ENCODE data around the gene PDIA5.

PDIA5 gene

DNA sequence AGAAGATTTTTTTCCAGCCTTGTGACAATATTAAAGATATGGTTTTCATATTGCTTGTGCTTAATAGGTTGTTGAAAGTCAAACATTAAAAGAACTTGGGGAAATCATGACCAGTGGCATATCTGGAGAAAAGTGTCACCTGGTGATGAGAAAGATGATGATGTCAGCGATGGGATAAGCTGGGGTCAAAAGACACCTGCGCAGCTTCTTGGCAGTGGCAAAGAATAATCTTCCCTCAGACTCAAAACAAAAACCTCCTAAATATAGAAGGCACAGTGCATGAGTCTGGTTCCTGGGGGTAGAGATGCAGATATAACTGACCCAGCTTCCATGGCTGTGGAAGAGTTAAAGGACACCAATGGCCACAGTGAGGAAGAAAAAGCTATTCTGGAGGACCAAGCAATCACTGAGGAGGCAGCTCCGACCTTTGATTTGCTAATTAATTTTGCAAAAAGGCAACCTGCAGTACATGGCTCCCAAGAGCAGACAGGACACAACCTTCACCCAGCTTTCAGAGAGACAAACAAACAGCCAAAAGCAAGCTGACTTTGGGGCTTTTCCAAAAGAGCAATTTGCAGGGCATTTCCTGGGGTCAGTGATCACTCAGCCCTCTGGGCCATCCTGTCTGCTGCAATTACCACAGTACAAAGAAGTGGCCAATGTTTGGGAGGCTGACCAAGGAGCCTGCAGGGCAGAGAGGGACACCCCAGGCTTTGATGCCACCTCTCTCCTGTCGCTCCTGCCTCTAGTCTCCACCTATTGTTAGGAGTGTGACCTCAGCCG lies 21.7 kb upstream of the PDIA5 start:
- DNase-seq, result no peak

DNA sequence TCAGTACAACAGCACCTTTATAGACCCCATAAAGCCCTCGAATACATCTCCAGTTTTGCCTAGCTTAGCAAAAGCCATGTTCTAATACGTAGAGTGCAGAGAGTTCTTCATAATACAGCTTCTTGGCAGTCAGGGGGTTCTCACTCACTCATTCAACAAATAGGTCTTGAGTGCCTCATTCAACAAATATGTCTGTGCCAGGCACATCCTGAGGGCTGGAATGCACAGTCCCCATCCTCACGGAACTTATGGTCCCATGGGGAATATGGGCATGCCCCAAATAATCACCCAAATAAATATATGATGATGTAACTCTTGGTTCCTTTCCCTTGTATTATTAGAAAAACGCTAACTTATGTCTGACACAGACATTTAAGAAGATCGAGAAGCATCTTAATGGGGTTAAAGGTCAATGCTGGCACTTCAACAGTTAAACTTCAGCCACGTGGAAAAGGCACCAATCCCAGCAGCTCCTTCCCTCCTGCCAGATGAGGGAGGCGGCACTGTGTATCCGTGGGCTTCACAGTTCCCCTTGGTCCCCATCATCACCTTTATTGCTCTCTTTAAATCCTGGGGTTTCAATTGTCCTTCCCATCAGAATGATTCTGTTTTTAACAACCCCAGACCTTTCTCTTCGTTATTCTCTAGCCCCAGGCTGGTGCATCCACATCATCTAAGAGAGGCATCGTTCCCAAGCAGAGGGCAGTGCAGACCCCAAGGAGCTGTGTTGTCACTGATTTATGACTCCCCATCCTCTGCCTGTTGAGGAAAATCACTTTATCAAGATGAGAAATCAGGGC lies 20.4 kb upstream of the PDIA5 start:
- no peak for DNase-seq

DNA sequence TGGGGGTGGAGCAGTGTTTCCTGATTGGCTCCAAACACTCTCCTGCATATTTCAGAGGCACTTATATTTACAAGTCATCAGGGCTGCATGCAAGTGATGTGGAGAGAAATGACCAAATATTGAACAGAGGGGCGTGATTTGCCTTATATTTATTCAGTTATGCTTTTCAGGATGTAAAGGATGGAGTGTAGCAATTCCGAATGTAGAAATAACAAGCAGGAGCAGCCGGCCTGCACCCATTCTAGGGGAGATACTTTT lies 19.8 kb upstream of the PDIA5 start:
- no peak for DNase-seq

DNA sequence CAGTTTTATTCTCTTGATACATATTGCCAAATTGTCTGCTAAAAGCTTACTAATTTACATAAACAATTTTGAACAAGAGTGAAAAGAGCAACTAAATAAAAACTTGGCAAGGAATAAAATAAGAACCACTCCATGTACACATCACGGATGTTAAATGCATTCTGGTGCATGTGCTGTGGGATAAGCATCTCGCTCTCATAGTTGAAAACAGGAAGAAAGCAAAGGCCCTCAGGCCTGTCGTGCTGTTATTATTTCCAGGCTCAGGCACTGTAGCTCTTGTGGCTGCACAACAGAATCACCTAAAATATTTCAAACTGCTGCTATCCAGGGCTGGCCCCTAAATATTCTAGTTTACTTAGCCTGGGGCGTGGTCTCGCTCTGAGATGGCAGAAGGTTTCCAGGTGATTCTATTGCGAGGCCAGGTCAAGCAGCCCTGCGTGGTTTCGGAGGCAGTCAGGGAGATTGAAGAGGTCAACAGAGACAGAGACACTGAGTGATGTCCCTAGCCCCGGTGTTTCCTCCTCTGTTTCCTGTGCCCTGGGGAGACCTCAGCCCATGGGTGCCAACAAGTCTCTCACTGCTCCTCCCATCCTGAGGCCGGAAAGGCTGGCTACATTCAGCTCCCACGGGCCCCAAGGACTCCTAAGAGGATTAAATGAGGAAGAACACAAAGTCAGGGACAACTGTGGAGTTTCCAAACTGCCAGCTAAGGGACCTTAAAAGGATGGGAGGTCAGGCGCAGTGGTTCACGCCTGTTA lies 18.2 kb upstream of the PDIA5 start:
- DNase-seq, result peak; percentile 76

DNA sequence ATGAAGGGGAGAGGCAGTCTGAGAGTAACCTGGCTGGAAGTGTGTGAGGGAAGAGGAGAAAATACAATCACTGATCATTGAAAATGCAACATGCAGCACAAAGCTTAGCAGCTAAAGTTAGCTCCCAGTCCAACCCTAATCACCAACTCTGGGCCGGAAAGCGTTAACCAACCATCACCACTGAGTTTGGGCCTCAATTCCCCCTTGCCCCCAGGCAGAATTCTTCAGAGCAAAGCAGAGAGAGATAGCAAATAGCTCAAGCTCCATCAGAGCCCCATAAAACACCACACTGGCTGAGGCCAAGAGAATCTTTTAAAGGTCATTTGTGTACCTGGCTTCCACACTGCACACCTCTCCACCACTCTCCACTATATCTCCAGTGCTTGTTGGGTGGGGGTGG lies 16.2 kb upstream of the PDIA5 start:
- peak; percentile 92 for DNase-seq

DNA sequence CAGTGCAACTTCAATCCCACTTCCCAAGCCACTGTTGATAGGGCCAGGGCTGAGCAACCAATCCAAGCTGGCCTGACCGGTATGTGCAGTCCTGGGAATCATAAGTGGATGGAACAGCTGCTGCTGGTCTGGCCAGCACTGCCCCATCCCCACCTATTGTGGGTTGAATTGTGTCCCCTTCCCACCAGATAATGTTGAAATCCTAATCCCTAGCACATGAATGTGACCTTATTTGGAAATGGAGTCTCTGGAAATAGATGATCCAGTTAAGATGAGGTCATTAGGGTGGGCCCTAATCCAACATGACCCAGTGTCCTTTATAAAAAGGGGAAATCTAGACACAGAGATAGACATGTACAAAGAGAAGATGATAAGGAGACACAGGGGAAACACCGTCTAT lies 13.7 kb upstream of the PDIA5 start:
- no peak for DNase-seq

DNA sequence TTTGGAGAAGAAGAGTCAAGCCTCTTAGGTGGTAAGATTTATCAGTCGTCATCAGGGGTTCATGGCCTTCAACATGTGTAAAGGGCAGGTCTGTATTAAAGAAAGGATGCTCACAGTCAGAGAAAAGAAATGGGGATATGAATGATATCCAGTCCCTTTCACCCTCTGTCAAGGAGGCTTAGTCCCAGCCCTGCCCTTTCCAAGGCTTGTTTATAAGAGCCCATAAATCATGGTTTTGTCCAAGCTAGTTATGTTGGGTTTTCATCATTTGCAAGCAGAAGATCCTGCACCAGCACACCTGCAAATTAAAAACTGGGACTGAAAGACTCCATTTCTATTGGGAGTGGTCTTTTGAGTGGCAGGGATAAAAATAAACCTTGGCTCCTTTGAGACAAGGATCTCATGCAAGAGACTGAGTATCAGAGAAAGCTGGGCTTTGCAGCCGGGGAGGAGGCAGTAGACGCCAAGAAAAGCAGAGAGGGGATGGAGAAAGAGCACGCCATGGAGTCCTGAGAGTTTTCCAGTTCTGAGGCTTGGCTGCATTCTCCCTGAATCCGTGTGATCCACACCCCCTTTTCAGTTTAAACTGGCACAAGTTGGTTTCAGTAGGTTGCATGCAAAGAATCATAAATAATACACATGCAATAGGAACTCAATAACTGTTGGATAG lies 12.6 kb upstream of the PDIA5 start:
- no peak for DNase-seq

DNA sequence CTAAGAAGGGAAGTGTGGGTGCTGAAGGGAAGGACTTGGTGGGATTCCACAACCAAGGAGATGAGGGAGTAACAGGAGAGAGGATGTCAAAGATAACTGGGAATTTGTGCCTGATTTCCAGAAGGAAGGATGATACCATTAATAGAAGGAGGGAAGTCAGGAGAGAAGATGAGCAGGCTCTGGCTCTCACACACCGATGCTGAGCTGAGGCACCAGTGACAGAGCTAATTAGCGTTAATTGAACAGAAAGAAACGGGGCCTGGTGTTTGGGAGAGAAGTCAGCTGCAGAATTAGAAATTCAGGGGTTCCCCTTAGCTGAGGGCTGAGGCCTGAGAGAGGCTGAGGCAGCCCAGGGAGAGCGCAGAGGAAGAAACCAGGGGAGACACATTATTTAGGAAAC lies 11.9 kb upstream of the PDIA5 start:
- DNase-seq, result peak; percentile 18

DNA sequence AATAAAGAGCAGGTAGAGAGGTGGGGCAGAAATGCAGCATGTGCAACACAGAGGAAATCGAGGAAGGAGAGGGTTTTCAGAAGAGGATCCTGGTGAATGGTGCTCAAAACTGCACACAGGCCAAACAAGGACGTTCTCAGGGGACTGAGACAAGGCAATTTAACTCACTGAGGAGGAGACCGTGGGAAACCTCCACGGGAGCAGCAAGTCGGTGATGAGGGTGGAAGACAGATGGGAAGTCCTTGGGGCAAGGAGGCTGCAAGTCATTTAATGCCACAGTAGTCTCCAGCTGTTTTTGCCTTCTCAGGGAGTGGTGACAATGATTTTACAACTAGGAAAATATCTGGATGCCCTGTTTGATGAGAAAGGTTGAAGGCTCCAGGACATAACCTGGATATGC lies 11.5 kb upstream of the PDIA5 start:
- peak; percentile 46 for DNase-seq

DNA sequence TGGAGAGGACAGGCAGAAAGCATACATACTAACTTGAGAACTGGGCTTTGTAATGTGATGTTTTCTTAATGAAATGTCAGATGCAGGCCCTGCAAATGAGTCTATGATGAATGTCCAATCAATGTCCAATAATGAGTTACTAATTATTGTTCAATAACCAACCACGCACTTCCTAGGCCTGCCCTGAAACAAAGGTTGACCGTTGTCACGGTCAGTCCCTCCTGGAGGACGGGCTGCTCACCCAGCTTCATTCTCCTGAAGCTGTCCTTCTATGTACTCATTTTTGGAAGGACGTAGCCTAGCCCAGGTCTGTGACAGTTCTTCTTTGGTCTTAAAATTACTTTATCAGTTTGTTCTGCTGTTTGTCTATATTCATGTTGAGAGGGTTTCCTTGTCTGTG lies 8.3 kb upstream of the PDIA5 start:
- DNase-seq, result no peak

DNA sequence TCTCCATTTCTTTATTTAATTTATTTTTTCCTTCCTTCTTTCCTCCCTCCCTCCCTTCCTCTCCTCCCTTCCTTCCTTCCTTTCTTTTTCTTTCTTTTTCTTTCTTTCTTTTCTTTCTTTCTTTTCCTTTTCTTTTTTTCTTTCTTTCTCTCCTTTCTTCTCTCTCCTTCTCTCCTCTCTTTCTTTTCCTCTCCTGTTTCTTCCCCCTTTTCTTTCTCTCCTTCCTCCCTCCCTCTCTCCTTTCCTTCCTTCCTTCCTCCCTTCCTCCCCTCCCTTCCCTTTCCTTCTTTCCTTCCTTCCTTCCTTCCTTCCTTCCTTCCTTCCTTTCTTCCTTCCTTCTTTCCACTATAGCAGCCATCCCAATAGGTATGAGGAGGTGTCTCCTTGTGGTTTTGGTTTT lies 6.8 kb upstream of the PDIA5 start:
- no peak for DNase-seq

DNA sequence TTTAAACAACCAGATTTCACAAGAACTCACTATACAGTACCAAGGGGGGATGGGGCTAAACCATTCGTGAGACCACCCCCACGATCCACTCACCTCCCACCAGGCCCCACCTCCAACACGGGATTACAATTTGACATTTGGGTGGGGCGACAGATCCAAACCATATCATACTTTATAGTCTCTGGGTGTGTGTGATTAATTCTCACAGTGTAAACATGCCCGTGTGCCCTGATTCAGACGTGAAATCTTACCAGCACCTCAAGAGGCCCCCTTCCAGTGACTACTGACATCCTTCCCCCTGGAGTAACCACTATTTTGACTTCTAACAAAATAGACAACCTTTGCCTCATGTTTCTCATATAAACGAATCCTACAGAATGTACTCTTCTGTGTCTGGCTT lies 5.0 kb upstream of the PDIA5 start:
- DNase-seq, result peak; percentile 22

DNA sequence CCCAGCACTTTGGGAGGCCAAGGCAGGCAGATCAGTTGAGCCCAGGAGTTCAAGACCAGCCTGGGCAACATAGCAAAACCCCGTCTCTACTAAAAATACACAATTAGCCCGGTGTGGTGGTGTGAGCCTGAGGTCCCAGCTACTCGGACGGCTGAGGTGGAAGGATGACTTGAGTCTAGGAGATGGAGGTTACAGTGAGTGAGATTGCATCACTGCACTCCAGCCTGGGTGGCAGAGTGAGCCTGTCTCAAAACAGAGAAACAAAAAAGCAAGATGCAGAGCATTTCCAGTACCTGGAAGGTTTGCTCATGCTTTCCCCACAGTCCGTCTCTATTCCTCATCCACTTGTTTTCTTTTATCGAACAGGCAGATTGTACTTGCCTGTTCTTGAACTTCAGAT lies 3.8 kb upstream of the PDIA5 start:
- peak; percentile 29 for DNase-seq

DNA sequence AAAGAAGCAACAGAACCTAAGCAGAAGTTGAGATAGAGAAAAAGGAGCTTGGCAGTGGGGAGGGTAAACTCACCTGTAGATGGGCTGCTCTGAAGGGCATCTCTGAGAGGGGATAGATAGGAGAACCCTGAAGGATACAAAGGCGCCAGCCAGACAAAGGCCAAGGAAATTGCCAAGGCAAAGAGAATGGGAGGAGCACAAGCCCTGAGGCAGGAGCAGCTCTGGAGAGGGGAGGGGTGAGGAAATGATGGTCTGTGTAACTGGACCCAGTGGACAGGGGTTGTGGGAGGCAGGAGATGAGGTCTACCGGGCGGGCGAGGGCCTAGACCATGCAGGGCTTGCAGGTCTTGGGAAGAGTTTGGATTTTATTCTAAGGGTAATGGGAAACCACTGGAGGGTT lies 2.3 kb upstream of the PDIA5 start:
- peak; percentile 54 for DNase-seq

DNA sequence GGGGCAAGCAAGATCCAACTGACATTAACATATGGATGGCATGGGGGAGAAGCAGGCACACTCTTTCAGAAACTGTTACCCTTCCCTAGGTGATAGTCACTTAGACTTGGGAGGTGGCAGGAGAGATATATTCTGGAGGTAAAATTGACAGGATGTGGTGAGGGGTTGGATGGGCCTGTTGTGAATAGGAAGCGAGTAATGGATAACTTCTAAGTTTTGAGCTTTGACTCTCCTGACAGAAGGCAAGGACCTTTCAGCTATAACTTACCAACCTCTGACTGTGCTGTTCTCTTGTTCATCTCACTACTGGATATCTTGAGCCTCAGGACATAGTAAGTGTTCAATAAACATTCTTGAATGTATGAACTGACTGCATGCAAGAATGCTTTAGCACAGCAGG lies 1.9 kb upstream of the PDIA5 start:
- no peak for DNase-seq

DNA sequence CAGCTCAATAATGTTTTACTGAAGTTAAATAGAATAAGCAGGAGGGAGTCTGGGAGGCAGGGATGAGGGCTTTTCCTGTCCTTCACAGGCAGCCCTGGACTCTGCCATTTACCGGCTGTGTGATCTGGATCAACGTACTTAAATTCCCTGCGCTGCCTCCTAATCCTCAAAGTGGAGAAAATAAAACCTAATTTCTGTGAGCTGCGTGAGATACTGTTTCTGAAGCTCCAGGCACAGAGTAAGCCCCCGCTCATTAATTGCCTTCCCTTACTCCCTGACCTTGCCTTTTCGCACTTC lies 278 bp upstream of the PDIA5 start:
- DNase-seq, result no peak

DNA sequence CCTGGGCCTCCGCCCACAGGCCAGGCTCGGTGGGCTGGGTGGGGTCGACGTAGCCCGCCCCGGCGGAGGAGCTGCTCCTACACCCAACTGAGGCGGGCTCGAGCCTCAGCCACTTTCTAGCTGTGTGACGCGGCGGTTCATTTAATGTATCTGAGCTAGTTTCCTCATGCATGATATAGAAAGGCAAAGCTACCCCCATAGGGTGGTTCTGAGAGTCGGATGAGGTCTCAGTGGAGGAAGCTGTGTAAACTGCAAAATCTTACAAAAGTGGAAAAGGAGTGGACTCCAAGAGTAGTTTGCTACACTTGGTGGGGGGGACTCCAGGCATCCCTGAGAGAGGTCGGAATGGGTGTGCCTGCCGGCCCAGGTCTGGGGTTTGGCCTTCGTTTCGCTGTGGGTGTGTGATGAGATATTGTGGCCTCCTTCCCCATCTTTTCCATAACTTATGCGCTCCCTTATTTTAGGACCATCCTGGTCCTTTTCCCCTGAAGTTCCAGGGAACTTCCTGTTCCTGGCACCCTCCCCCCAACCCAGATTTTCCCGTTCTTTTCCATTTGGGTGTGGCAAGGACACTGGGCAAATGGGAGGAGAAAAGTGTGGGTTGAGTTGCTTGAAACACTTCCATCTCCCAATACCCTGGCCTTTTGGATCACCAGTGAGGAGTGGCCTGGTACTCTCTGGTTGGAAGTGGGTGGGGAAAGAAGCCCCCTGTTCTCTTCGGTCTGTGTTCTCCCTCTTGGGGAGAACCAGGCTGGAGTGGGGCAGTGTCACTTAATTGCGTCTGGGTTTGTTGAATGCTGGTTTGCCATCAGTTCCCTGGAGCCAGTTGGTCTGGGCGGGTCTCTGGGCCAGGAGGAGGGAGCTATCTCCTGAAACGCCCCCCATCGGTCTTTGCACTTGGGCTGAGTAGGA lies 1.1 kb downstream of the PDIA5 start:
- DNase-seq, result peak; percentile 77

DNA sequence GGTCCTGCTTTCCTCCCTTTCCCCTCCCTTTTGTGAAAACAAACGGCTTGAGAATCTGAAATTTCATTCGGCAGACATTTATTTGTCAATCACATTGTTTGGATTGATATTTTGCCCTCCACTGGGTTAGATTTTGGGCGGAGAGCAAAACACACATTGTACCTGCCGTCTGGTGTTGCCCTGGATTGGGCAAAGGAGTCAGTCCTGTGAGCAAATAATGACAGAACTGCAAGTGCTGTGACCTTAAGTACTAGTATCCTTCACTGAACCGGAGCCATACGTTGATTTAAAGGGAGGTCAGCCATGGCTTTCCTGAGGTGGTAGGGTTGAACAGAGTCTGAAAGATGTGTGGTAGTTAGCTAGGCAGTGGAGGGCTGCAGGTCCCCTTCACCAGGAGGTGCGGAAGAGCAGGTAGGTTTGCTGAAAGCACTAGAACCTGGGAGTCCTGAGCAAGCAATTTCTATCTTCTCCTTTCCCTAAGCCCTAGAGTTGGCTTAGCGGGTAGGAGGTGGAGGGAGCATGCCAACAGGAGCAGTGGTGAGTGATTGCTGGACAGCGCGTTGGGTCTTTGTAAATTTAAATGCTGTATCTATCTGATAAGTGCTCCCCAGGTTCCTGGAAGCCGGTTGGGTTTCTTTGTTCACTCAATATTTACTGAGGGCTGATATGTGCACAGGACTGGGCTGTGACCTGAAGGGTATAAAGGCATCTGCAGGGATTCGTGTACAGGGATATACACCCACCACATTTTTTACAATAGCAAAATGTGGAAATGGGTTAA lies 2.0 kb downstream of the PDIA5 start:
- DNase-seq, result peak; percentile 47

DNA sequence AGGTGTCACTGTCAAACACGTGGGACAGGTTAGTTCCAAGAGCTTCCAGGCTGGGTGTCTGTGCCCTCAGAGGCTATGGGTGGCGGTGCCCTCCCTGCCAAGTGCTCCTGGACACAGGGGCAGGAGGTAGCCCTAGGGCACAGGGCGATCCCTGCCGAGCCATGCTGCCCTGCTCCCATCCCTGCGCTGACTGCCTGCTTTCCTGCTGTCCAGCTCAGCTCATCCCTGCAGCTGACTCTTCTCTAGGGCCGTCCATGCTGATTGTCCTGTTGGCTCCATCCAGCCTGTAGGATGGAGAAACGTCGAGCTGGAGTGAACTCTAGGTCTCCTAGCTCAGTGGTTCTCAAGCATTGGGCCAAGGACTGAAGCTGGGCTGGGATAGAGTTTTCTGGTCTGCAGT lies 3.7 kb downstream of the PDIA5 start:
- peak; percentile 52 for DNase-seq

DNA sequence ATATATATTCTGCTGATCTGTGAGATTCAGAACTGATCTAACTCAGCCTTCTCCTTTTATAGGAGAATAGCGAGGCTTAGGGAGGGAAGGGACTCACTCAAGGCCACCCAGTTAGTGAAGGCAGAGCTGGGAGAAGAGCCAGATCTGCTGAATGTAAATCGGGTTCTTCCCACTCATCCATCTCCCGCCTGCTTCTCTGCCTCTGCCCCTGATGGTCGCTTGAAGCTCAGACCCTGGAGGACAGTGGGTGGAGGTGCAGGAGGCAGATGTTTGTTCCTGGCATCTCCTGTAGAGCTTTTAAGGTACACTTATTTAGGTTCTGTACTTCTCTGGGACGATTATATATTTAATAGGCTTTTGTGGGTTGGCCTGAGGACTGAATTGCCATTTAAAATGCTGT lies 4.3 kb downstream of the PDIA5 start:
- DNase-seq, result no peak

DNA sequence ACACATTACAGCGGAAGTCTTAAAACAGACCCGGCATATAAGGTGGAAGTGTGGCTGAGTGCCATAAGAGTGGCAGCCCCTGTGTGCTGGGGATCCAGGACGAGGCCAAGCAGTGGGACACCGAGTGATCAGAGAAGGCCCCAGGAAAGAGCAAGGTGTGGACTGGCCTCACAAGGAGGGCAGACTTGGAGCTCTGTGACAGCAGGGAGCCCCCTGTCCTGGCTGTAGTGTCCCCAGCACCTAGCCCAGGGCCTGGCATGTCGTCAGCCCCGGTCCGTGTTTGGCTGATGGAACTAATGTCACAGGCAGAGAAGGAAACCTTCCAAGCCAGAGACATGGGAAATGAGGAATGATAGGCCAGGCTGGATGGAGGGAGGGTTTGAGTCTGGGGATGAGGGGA lies 4.8 kb downstream of the PDIA5 start:
- DNase-seq, result no peak

DNA sequence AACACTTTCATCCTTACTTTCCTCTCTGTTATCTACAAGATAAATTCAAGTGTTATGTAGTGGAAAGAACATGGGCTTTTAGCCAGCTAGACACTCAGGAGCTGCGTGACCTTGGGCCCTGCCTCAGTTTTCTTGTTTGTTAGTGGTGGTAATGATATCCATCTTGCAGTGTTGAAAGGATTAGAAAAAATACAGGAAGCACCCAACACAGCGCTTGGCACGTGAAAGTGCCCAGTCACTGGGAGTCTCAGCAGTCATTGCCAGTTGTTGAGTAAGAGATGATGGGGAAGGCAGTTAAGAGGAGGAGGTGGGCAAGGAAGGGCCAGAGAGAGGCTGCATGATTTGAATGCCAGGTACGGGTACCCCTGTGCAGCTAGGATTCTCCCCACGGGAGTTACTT lies 5.3 kb downstream of the PDIA5 start:
- no peak for DNase-seq

Measured in islet precursor cell (in vitro differentiated cells).